HG03039 (cell line): ENCODE results near the gene FMO1.
"Not testable (repeated sequence)": the region's sequence is repeated elsewhere in the genome, so short reads cannot be mapped to it uniquely, and the experiment has no call there.

Experiments used
- ATAC-seq: cut with Tn5 transposase; IDR thresholded peaks from one replicate; pipeline ENCODE4 v1.9.1; 2021; ENCODE audit warnings: mild to moderate bottlenecking, moderate library complexity; ENCODE audit not compliant: unreplicated experiment

The FMO1 gene

GRCh38 chr1:171231326-171231725 is 17.0 kb upstream of the FMO1 start:
- no peak for ATAC-seq

GRCh38 chr1:171233183-171233582 is 15.1 kb upstream of the FMO1 start:
- no peak for ATAC-seq

GRCh38 chr1:171236231-171236630 is 12.1 kb upstream of the FMO1 start:
- ATAC-seq: not testable (repeated sequence)

GRCh38 chr1:171243878-171244277 is 4.4 kb upstream of the FMO1 start:
- ATAC-seq: no peak

GRCh38 chr1:171245458-171246064 is 2.7 kb upstream of the FMO1 start:
- no peak for ATAC-seq

- no peak for ATAC-seq
These were observed 793 bp upstream of the FMO1 start for GRCh38 chr1:171247501-171247900.

GRCh38 chr1:171248841-171249240 is 547 bp downstream of the FMO1 start:
- ATAC-seq: no peak

GRCh38 chr1:171250263-171250662 is 2.0 kb downstream of the FMO1 start:
- ATAC-seq: no peak

- ATAC-seq: no peak
These were observed 3.0 kb downstream of the FMO1 start for GRCh38 chr1:171251042-171251951.

- ATAC-seq: no peak
These were observed 3.6 kb downstream of the FMO1 start for GRCh38 chr1:171251952-171252300.

GRCh38 chr1:171252482-171252881 is 4.2 kb downstream of the FMO1 start:
- peak; percentile 85 for ATAC-seq

- no peak for ATAC-seq
These were observed 6.6 kb downstream of the FMO1 start for GRCh38 chr1:171254859-171255258.

- no peak for ATAC-seq
These were observed 8.8 kb downstream of the FMO1 start for GRCh38 chr1:171256940-171257606.

- ATAC-seq: no peak
These were observed 9.3 kb downstream of the FMO1 start for GRCh38 chr1:171257607-171258076.

GRCh38 chr1:171258429-171258828 is 10.1 kb downstream of the FMO1 start:
- no peak for ATAC-seq

GRCh38 chr1:171258943-171259342 is 10.6 kb downstream of the FMO1 start:
- ATAC-seq: no peak

GRCh38 chr1:171261336-171261735 is 13.0 kb downstream of the FMO1 start:
- no peak for ATAC-seq

- ATAC-seq: no peak
These were observed 15.6 kb downstream of the FMO1 start for GRCh38 chr1:171263901-171264300.

GRCh38 chr1:171265686-171266085 is 17.4 kb downstream of the FMO1 start:
- no peak for ATAC-seq

- no peak for ATAC-seq
These were observed 18.6 kb downstream of the FMO1 start for GRCh38 chr1:171266930-171267329.

- ATAC-seq: no peak
These were observed 19.1 kb downstream of the FMO1 start for GRCh38 chr1:171267391-171267790.

- ATAC-seq: no peak
These were observed 22.5 kb downstream of the FMO1 start for GRCh38 chr1:171270806-171271205.
